ENCODE results near the gene CCSER1. TPM values are rescaled to one million over a fixed set of nuclear protein-coding genes. Genes with fewer than 3 reads are reported as not detected.

Gene CCSER1
- total RNA-seq, 1 experiment from 2014 or later = 0.05 TPM

DNA sequence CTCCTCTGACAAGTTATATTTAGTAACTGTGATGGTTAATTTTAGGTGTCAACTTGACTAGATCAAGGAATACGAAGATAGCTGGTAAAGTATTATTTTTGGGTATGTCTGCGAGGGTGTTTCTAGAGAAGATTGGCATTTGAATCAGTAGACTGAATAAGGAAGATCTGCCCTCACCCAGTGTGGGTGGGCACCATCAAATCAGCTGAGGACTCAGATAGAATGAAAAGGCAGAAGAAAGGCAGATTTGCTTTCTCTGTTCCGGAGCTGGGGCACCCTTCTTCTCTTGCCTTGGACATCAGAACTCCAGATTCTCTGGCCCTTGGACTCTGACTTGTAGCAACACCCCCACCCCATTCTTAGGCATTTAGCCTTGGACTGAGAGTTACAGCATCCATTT lies 981.6 kb downstream of the CCSER1 start:
- CTCF ChIA-PET = no interaction called here
- BruUV-seq (replicated peaks) = no TSS peak
- in situ Hi-C loops (cut with HindIII; ENCODE audit: low pct_unique_long_range_greater_than_20kb, low sequenced_read_pairs) = no loop called here

DNA sequence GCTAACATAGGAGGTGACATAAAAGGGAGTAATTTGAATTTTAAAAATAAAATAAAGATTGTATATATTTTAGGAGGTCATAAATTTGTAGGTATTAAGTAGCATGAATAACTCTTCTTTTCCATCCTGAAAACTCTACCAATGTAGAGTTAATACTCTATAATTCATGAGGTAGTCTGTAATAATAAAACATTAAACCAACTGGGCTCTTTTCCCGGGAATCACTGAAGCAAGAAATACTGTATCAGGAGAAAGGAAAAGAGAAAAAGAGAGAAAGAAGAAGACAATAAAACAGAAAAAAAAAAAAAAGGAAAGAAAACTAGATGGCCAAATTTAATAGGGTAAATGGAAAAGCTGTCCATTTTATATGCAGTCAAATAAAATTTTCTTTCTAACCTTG lies 984.4 kb downstream of the CCSER1 start:
- ChIA-PET CTCF (no interaction called here), POLR2A (no interaction called here)
- H3K4me3 ChIP-seq (ENCODE audit: low read depth in 2 of 2, low read length in 2 of 2) = no peak overlapping the region
- TF ChIP-seq TCF7L2 (IDR thresholded peaks at IDR 0.05; ENCODE audit: low read depth, low read length) = no peak
- TF ChIP-seq SIN3A (IDR thresholded peaks at IDR 0.05; ENCODE audit: borderline replicate concordance, insufficient read depth, low read depth, low read length) = no peak
- TF ChIP-seq, protein P1, sequence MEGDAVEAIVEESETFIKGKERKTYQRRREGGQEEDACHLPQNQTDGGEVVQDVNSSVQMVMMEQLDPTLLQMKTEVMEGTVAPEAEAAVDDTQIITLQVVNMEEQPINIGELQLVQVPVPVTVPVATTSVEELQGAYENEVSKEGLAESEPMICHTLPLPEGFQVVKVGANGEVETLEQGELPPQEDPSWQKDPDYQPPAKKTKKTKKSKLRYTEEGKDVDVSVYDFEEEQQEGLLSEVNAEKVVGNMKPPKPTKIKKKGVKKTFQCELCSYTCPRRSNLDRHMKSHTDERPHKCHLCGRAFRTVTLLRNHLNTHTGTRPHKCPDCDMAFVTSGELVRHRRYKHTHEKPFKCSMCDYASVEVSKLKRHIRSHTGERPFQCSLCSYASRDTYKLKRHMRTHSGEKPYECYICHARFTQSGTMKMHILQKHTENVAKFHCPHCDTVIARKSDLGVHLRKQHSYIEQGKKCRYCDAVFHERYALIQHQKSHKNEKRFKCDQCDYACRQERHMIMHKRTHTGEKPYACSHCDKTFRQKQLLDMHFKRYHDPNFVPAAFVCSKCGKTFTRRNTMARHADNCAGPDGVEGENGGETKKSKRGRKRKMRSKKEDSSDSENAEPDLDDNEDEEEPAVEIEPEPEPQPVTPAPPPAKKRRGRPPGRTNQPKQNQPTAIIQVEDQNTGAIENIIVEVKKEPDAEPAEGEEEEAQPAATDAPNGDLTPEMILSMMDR (IDR thresholded peaks at IDR 0.05) = no peak
- no peak for TF ChIP-seq POLR2AphosphoS5 (IDR thresholded peaks at IDR 0.05; ENCODE audit: low read depth, low read length)
- TF ChIP-seq, protein P2, sequence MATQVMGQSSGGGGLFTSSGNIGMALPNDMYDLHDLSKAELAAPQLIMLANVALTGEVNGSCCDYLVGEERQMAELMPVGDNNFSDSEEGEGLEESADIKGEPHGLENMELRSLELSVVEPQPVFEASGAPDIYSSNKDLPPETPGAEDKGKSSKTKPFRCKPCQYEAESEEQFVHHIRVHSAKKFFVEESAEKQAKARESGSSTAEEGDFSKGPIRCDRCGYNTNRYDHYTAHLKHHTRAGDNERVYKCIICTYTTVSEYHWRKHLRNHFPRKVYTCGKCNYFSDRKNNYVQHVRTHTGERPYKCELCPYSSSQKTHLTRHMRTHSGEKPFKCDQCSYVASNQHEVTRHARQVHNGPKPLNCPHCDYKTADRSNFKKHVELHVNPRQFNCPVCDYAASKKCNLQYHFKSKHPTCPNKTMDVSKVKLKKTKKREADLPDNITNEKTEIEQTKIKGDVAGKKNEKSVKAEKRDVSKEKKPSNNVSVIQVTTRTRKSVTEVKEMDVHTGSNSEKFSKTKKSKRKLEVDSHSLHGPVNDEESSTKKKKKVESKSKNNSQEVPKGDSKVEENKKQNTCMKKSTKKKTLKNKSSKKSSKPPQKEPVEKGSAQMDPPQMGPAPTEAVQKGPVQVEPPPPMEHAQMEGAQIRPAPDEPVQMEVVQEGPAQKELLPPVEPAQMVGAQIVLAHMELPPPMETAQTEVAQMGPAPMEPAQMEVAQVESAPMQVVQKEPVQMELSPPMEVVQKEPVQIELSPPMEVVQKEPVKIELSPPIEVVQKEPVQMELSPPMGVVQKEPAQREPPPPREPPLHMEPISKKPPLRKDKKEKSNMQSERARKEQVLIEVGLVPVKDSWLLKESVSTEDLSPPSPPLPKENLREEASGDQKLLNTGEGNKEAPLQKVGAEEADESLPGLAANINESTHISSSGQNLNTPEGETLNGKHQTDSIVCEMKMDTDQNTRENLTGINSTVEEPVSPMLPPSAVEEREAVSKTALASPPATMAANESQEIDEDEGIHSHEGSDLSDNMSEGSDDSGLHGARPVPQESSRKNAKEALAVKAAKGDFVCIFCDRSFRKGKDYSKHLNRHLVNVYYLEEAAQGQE (IDR thresholded peaks at IDR 0.05; ENCODE audit: insufficient read depth in 1 of 2, low read depth in 2 of 2, low read length in 1 of 2) = no peak
- H3K36me3 ChIP-seq (ENCODE audit: control insufficient read depth, insufficient read depth, low read length) = no peaks in the 10 kb centered on the region
- H3K27me3 ChIP-seq (ENCODE audit: control insufficient read depth, insufficient read depth, low read length) = no peaks in the 10 kb centered on the region
- no peak for DNase-seq (ENCODE audit: low read depth, low spot score)
- no peaks in the 10 kb centered on the region for H3K9me3 ChIP-seq (ENCODE audit: control insufficient read depth, insufficient read depth, low read depth, low read length)
- in situ Hi-C loops (cut with HindIII; ENCODE audit: low pct_unique_long_range_greater_than_20kb, low sequenced_read_pairs) = no loop called here
- intact Hi-C loops (cut with micrococcal nuclease; ENCODE audit: unreplicated experiment) = loop anchor here (5.0 kb wide), 1 partner anchor 1276 kb away; no protein-coding TSS in a partner anchor
- H3K4me1 ChIP-seq (ENCODE audit: control insufficient read depth, insufficient read depth, low read length) = no peaks in the 10 kb centered on the region
- ATAC-seq = no peak
- no peak overlapping the region for H3K27ac ChIP-seq (ENCODE audit: low read length)
- no TSS peak for BruUV-seq (replicated peaks)

More for the DNA sequence above, 981.6 kb downstream of the CCSER1 start:
- Histone ChIP-seq H3K27me3 (ENCODE audit: control insufficient read depth, insufficient read depth, low read length) (no peaks in the 10 kb centered on the region), H3K4me3 (ENCODE audit: low read depth in 2 of 2, low read length in 2 of 2) (no peak overlapping the region), H3K4me1 (ENCODE audit: control insufficient read depth, insufficient read depth, low read length) (no peaks in the 10 kb centered on the region), H3K9me3 (ENCODE audit: control insufficient read depth, insufficient read depth, low read depth, low read length) (no peaks in the 10 kb centered on the region), H3K27ac (ENCODE audit: low read length) (no peak overlapping the region), H3K36me3 (ENCODE audit: control insufficient read depth, insufficient read depth, low read length) (no peaks in the 10 kb centered on the region)
- intact Hi-C loops (cut with micrococcal nuclease; ENCODE audit: unreplicated experiment) = no loop called here
- TF ChIP-seq POLR2AphosphoS5 (IDR thresholded peaks at IDR 0.05; ENCODE audit: low read depth, low read length) = no peak
- TF ChIP-seq, protein P2 (IDR thresholded peaks at IDR 0.05; ENCODE audit: insufficient read depth in 1 of 2, low read depth in 2 of 2, low read length in 1 of 2) = no peak
- POLR2A ChIA-PET = no interaction called here
- ATAC-seq (no peak), DNase-seq (ENCODE audit: low read depth, low spot score) (no peak)
